PC-9 (cell line): Measurements from ENCODE around the gene ARHGAP18. TPM values are rescaled to one million over a fixed set of nuclear protein-coding genes. Genes with fewer than 3 reads are reported as not detected.

Experiments
- BruUV-seq: library from RNA; stranded (reverse); fragments of 400-500 nt; replicated peaks from 2 replicates; lab custom pipeline; 2021; lab: Mats Ljungman, UMichigan
- CTCF ChIA-PET: fragments of 300-600 bp; sonication (Branson Sonifier 250); formaldehyde crosslinking; loops from one replicate; lab custom pipeline; 2022; ENCODE audit warnings: antibody characterized with exemption; lab: Charles Lee
- POLR2A ChIA-PET: fragments of 300-600 bp; sonication (Branson Sonifier 250); formaldehyde crosslinking; loops from one replicate; lab custom pipeline; 2022; ENCODE audit warnings: antibody characterized with exemption; ENCODE audit not compliant: unreplicated experiment; lab: Charles Lee
- DNase-seq, 2 experiments: peaks; one replicate each; pipeline versions ENCODE4 v3.0.0 to v3.0.0-alpha.2; 2015 to 2022; ENCODE audit warnings: mixed read lengths in 1 of 2
- H2AFZ ChIP-seq: fragments of 200-600 bp; sonication (generic); 2 replicates; pipeline ENCODE4 v1.8.1; 2017; ENCODE audit warnings: antibody characterized with exemption
- H3F3A ChIP-seq: fragments of 200-600 bp; sonication (generic); 2 replicates; pipeline ENCODE4 v1.8.1; 2017; ENCODE audit warnings: antibody characterized with exemption, mild to moderate bottlenecking, low read depth; ENCODE audit not compliant: insufficient read depth
- H3K27ac ChIP-seq: fragments of 200-600 bp; sonication (generic); 2 replicates; pipeline ENCODE4 v1.6.1; 2016; ENCODE audit warnings: mixed run types
- H3K27me3 ChIP-seq: fragments of 200-600 bp; sonication (generic); 2 replicates; pipeline ENCODE4 v1.6.1; 2016; ENCODE audit warnings: low read depth, mixed run types; ENCODE audit not compliant: insufficient read depth
- H3K36me3 ChIP-seq: fragments of 200-600 bp; sonication (generic); 2 replicates; pipeline ENCODE4 v1.6.1; 2016; ENCODE audit warnings: low read depth, mixed run types
- H3K4me1 ChIP-seq: fragments of 200-600 bp; sonication (generic); replicated peaks from 2 replicates; pipeline ENCODE4 v1.6.1; 2016; ENCODE audit warnings: mixed run types; ENCODE audit not compliant: insufficient read depth
- H3K4me2 ChIP-seq: fragments of 200-600 bp; sonication (generic); 2 replicates; pipeline ENCODE4 v1.6.1; 2017; ENCODE audit warnings: mixed run types
- H3K4me3 ChIP-seq: fragments of 200-600 bp; sonication (generic); 2 replicates; pipeline ENCODE4 v1.6.1; 2016; ENCODE audit warnings: mixed run types
- H3K79me2 ChIP-seq: fragments of 200-600 bp; sonication (generic); 2 replicates; pipeline ENCODE4 v1.6.1; 2017; ENCODE audit warnings: low read depth, mixed run types
- H3K9me2 ChIP-seq: fragments of 200-600 bp; sonication (generic); 2 replicates; pipeline ENCODE4 v1.8.1; 2017; ENCODE audit warnings: mild to moderate bottlenecking; ENCODE audit not compliant: insufficient read depth
- H3K9me3 ChIP-seq: fragments of 200-600 bp; sonication (generic); 2 replicates; pipeline ENCODE4 v1.8.1; 2016; ENCODE audit warnings: low read depth; ENCODE audit not compliant: insufficient read depth
- H4K20me1 ChIP-seq: fragments of 200-600 bp; sonication (generic); 2 replicates; pipeline ENCODE4 v1.8.1; 2017; ENCODE audit not compliant: insufficient read depth
- EZH2 ChIP-seq: fragments of 200-600 bp; sonication (generic); IDR thresholded peaks from 2 replicates; pipeline ENCODE4 v1.8.0; 2017; ENCODE audit warnings: antibody characterized with exemption, low read depth
- intact Hi-C: fragments of 100-400 bp; cut with micrococcal nuclease; formaldehyde crosslinking; loops from one replicate; pipeline ENCODE4 v1.10.0; 2022; ENCODE audit not compliant: unreplicated experiment
- total RNA-seq: library from RNA; stranded (reverse); gene quantifications from 2 replicates; pipeline ENCODE4 v1.2.3, GENCODE V29; 2021
- TF ChIP-seq, protein P1 (sequence below): fragments of 200-600 bp; sonication (generic); conservative IDR thresholded peaks from 2 replicates; pipeline ENCODE4 v1.6.1; 2017; ENCODE audit warnings: mixed run types, antibody characterized with exemption, mild to moderate bottlenecking, moderate library complexity

The ARHGAP18 gene
- total RNA-seq, 1 experiment from 2014 or later: 15.0 TPM

DNA sequence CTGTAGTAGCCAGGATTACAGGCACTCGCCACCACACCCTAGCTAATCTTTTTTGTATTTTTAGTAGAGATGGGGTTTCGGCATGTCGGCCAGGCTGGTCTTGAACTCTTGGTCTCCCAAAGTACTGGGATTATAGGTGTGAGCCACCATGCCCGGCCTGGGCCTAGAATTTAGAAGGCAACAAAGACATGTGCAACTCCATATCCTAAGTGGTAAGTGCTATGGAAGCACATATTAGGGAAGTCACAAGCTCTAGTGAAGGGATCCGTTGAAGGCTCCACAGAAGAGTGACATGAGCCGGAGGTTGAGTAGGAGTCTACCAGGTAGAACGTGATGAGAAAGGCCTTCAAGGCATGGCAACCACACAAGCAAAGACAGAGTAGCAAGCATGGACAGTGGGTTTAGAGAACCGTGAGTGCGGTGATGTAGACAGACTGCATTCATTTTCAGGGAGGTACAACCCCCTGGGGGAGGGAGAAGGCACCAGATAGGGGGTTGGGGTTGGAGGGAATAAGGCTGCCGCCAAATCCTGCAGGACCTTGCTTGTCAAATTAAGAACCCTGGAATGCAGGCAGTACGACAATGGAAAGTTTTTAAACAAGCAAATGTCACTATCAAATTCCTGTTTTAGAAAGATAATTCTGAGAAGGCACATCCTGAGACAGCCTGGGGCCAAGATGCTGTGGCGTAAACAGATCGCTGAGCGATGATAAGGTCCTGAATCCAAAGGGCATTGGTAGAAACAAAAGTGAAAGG is 50.2 kb downstream of the ARHGAP18 start:
- Histone ChIP-seq H3F3A (no peaks in the 10 kb centered on the region), H3K27ac (no peak overlapping the region), H3K36me3 (no peaks in the 10 kb centered on the region), H3K4me1 (peaks cover 5% of the 10 kb centered on the region; the same call in 1 of the 2 replicates), H2AFZ (no peak overlapping the region), H4K20me1 (no peaks in the 10 kb centered on the region), H3K9me2 (no peaks in the 10 kb centered on the region), H3K4me2 (no peak overlapping the region), H3K9me3 (no peaks in the 10 kb centered on the region), H3K4me3 (no peak overlapping the region), H3K27me3 (no peaks in the 10 kb centered on the region), H3K79me2 (no peaks in the 10 kb centered on the region)
- intact Hi-C loops: no loop called here
- ChIA-PET POLR2A (no interaction called here), CTCF (no interaction called here)
- no TSS peak for BruUV-seq
- no peak for DNase-seq
- TF ChIP-seq, protein P1, sequence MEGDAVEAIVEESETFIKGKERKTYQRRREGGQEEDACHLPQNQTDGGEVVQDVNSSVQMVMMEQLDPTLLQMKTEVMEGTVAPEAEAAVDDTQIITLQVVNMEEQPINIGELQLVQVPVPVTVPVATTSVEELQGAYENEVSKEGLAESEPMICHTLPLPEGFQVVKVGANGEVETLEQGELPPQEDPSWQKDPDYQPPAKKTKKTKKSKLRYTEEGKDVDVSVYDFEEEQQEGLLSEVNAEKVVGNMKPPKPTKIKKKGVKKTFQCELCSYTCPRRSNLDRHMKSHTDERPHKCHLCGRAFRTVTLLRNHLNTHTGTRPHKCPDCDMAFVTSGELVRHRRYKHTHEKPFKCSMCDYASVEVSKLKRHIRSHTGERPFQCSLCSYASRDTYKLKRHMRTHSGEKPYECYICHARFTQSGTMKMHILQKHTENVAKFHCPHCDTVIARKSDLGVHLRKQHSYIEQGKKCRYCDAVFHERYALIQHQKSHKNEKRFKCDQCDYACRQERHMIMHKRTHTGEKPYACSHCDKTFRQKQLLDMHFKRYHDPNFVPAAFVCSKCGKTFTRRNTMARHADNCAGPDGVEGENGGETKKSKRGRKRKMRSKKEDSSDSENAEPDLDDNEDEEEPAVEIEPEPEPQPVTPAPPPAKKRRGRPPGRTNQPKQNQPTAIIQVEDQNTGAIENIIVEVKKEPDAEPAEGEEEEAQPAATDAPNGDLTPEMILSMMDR: no peak
- no peak for TF ChIP-seq EZH2

DNA sequence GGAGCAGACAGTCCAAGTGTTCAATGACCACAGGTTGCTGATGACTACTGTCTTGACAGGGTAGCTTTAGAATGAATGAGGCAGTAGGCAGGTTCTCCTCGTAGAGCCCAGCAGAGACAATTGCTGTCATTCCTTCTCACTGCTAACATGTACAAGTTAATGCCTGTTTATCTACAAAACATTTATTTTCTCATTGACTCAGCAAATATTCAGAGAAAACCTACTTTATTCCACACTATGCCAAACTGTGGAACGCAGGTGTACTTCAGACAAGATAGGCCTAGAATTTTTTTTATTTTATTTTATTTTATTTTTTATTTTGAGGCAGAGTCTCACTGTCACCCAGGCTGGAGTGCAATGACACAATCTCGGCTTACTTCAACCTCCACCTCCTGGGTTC is 50.8 kb downstream of the ARHGAP18 start:
- intact Hi-C loops: no loop called here
- Histone ChIP-seq H3K27me3 (no peaks in the 10 kb centered on the region), H3K27ac (no peak overlapping the region), H3K9me3 (no peaks in the 10 kb centered on the region), H3K4me1 (no peaks in the 10 kb centered on the region), H3F3A (no peaks in the 10 kb centered on the region), H3K79me2 (no peaks in the 10 kb centered on the region), H3K9me2 (no peaks in the 10 kb centered on the region), H4K20me1 (no peaks in the 10 kb centered on the region), H3K36me3 (no peaks in the 10 kb centered on the region), H3K4me3 (no peak overlapping the region), H3K4me2 (no peak overlapping the region), H2AFZ (no peak overlapping the region)
- BruUV-seq: no TSS peak
- ChIA-PET CTCF (no interaction called here), POLR2A (no interaction called here)
- DNase-seq: no peak
- TF ChIP-seq EZH2: no peak
- TF ChIP-seq, protein P1: no peak

DNA sequence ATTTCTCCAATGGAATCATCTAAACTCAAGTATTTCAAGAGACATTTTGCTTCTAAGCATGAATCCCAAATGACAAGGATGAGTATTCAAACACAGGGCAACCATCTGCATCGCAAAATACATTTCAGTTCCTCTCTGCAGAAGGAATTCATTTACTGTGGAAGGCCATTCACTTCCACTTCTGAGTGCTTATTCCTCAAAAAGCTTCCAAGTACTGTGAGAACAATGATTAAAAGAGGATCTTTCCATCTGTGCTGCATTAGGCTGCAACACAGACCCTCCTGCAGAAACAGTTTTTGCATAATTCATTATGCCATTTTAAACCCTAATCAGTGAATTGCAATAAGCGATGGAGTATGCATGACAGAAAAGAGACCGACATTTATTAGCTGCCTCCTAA is 52.5 kb downstream of the ARHGAP18 start:
- Histone ChIP-seq H3K9me2 (no peaks in the 10 kb centered on the region), H3K4me3 (no peak overlapping the region), H2AFZ (no peak overlapping the region), H3K36me3 (no peaks in the 10 kb centered on the region), H3K4me1 (no peaks in the 10 kb centered on the region), H3K4me2 (no peak overlapping the region), H3K9me3 (no peaks in the 10 kb centered on the region), H3K79me2 (no peaks in the 10 kb centered on the region), H3K27ac (no peak overlapping the region), H4K20me1 (no peaks in the 10 kb centered on the region), H3F3A (no peaks in the 10 kb centered on the region), H3K27me3 (no peaks in the 10 kb centered on the region)
- ChIA-PET CTCF (no interaction called here), POLR2A (no interaction called here)
- no TSS peak for BruUV-seq
- DNase-seq: no peak
- TF ChIP-seq, protein P1: no peak
- intact Hi-C loops: no loop called here
